B cell (primary cell): Measurements from ENCODE around the gene TMEM106B.

Experiments used
- EZH2 ChIP-seq: IDR thresholded peaks from 2 replicates; pipeline ENCODE4 v1.6.1; 2012; ENCODE audit warnings: borderline replicate concordance, low read depth, mild to moderate bottlenecking, moderate library complexity, low read length; ENCODE audit not compliant: insufficient read depth, poor library complexity, severe bottlenecking
- TF ChIP-seq, protein P1 (sequence below): fragments of 200-600 bp; IDR thresholded peaks from one replicate; pipeline ENCODE4 v1.8.0; 2022; ENCODE audit warnings: antibody characterized with exemption, mild to moderate bottlenecking

- TF ChIP-seq, protein P1, sequence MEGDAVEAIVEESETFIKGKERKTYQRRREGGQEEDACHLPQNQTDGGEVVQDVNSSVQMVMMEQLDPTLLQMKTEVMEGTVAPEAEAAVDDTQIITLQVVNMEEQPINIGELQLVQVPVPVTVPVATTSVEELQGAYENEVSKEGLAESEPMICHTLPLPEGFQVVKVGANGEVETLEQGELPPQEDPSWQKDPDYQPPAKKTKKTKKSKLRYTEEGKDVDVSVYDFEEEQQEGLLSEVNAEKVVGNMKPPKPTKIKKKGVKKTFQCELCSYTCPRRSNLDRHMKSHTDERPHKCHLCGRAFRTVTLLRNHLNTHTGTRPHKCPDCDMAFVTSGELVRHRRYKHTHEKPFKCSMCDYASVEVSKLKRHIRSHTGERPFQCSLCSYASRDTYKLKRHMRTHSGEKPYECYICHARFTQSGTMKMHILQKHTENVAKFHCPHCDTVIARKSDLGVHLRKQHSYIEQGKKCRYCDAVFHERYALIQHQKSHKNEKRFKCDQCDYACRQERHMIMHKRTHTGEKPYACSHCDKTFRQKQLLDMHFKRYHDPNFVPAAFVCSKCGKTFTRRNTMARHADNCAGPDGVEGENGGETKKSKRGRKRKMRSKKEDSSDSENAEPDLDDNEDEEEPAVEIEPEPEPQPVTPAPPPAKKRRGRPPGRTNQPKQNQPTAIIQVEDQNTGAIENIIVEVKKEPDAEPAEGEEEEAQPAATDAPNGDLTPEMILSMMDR = no peak
- TF ChIP-seq EZH2 = no peak
These were observed 10.3 kb downstream of the TMEM106B start for GRCh38 chr7:12221414-12221813.
